ENCODE results near the gene ACOT7. TPM values are rescaled to one million over a fixed set of nuclear protein-coding genes. Genes with fewer than 3 reads are reported as not detected.

ACOT7 gene
- total RNA-seq, 1 donor from 2014 or later: 107 TPM

- DNase-seq (ENCODE audit: low read depth, low spot score): no peak
- Mint-ChIP-seq H3K27ac (ENCODE audit: unreplicated experiment) (no peak overlapping the region), H3K27me3 (ENCODE audit: low read depth) (peaks cover 80% of the 10 kb centered on the region), H3K36me3 (ENCODE audit: low read depth) (no peaks in the 10 kb centered on the region), H3K4me3 (no peak overlapping the region), H3K4me1 (no peaks in the 10 kb centered on the region), H3K9me3 (no peaks in the 10 kb centered on the region)
- no peak for TF ChIP-seq CTCF (conservative IDR thresholded peaks at IDR 0.05)
Measured at GRCh38 chr1:6424000-6424565, 30.5 kb upstream of the ACOT7 start.

GRCh38 chr1:6423321-6423999 is 29.9 kb upstream of the ACOT7 start:
- Mint-ChIP-seq H3K36me3 (ENCODE audit: low read depth) (no peaks in the 10 kb centered on the region), H3K4me3 (no peak overlapping the region)

GRCh38 chr1:6421266-6421665 is 27.7 kb upstream of the ACOT7 start:
- peaks cover 88% of the 10 kb centered on the region for H3K27me3 Mint-ChIP-seq (ENCODE audit: low read depth)
- no peak for TF ChIP-seq CTCF (conservative IDR thresholded peaks at IDR 0.05)
- H3K4me3 Mint-ChIP-seq: peak overlapping the region; percentile 31
- H3K27ac Mint-ChIP-seq (ENCODE audit: unreplicated experiment): no peak overlapping the region
- H3K4me1 Mint-ChIP-seq: no peaks in the 10 kb centered on the region
- no peak for DNase-seq (ENCODE audit: low read depth, low spot score)
- no peaks in the 10 kb centered on the region for H3K36me3 Mint-ChIP-seq (ENCODE audit: low read depth)
- H3K9me3 Mint-ChIP-seq: no peaks in the 10 kb centered on the region

More at GRCh38 chr1:6423321-6423999, 29.9 kb upstream of the ACOT7 start:
- peak; percentile 77 for TF ChIP-seq CTCF (conservative IDR thresholded peaks at IDR 0.05)
- DNase-seq (ENCODE audit: low read depth, low spot score): no peak
- no peaks in the 10 kb centered on the region for H3K9me3 Mint-ChIP-seq
- H3K4me1 Mint-ChIP-seq: no peaks in the 10 kb centered on the region
- peaks cover 84% of the 10 kb centered on the region for H3K27me3 Mint-ChIP-seq (ENCODE audit: low read depth)
- H3K27ac Mint-ChIP-seq (ENCODE audit: unreplicated experiment): no peak overlapping the region

GRCh38 chr1:6420454-6421042 is 27.0 kb upstream of the ACOT7 start:
- no peak for TF ChIP-seq CTCF (conservative IDR thresholded peaks at IDR 0.05)
- Mint-ChIP-seq H3K27me3 (ENCODE audit: low read depth) (peaks cover 88% of the 10 kb centered on the region), H3K4me1 (no peaks in the 10 kb centered on the region), H3K36me3 (ENCODE audit: low read depth) (no peaks in the 10 kb centered on the region), H3K27ac (ENCODE audit: unreplicated experiment) (no peak overlapping the region), H3K4me3 (no peak overlapping the region), H3K9me3 (no peaks in the 10 kb centered on the region)
- no peak for DNase-seq (ENCODE audit: low read depth, low spot score)

GRCh38 chr1:6419804-6420453 is 26.4 kb upstream of the ACOT7 start, which contains the start of gene HES2:
HES2 (minus strand) TSS chr1:6419919; CDS start chr1:6419820, 99 bp downstream.
- H3K27ac Mint-ChIP-seq (ENCODE audit: unreplicated experiment): no peak within 1 kb of the TSS
- no peak for DNase-seq (ENCODE audit: low read depth, low spot score)
- H3K4me3 Mint-ChIP-seq: no peak within 1 kb of the TSS
- TF ChIP-seq CTCF (conservative IDR thresholded peaks at IDR 0.05): no peak
- no peaks in the 10 kb centered on the region for H3K4me1 Mint-ChIP-seq
- H3K9me3 Mint-ChIP-seq: no peaks in the 10 kb centered on the region
- H3K36me3 Mint-ChIP-seq (ENCODE audit: low read depth): no peaks in the 10 kb centered on the region
- peaks cover 89% of the 10 kb centered on the region for H3K27me3 Mint-ChIP-seq (ENCODE audit: low read depth)

Data from neural crest cell (in vitro differentiated cells).